HFFc6 (cell line): ENCODE measurements around the gene C1GALT1C1L. TPM values are rescaled to one million over a fixed set of nuclear protein-coding genes. Genes with fewer than 3 reads are reported as not detected.
"Not testable (repeated sequence)": the region's sequence is repeated elsewhere in the genome, so short reads cannot be mapped to it uniquely, and the experiment has no call there.

ENCODE experiments used
- DNase-seq: peaks from one replicate; pipeline ENCODE4 v3.0.0-alpha.2; 2018
- H3K27ac Mint-ChIP-seq: 2 replicates; pipeline ENCODE4 v1.8.0; 2020; ENCODE audit warnings: mild to moderate bottlenecking, mixed read lengths
- H3K27me3 Mint-ChIP-seq: 2 replicates; pipeline ENCODE4 v1.8.0; 2021; ENCODE audit warnings: mild to moderate bottlenecking, moderate library complexity, mixed read lengths; ENCODE audit not compliant: insufficient read depth
- H3K36me3 Mint-ChIP-seq: 2 replicates; pipeline ENCODE4 v1.8.0; 2021; ENCODE audit warnings: low read depth, mixed read lengths
- H3K4me1 Mint-ChIP-seq: 2 replicates; pipeline ENCODE4 v1.8.0; 2020; ENCODE audit warnings: low read depth, mixed read lengths
- H3K4me3 Mint-ChIP-seq: 2 replicates; pipeline ENCODE4 v1.8.0; 2020; ENCODE audit warnings: mild to moderate bottlenecking, moderate library complexity, mixed read lengths
- H3K9me3 Mint-ChIP-seq: 2 replicates; pipeline ENCODE4 v1.8.0; 2020; ENCODE audit warnings: mild to moderate bottlenecking, mixed read lengths
- CTCF ChIP-seq: fragments of 200-600 bp; sonication (generic); IDR thresholded peaks from 2 replicates; pipeline ENCODE4 v1.5.0; 2021; ENCODE audit warnings: antibody characterized with exemption, mild to moderate bottlenecking
- total RNA-seq, 6 experiments: library from RNA; stranded (reverse); fragmentation: NEBNext Ultra II Directional; extraction: Animal tissue kit (Norgen Biotek cat#: 25700); gene quantifications; 2 replicates in 1 of 6; 3 replicates in 5 of 6; pipeline ENCODE4 v1.2.3, GENCODE V29; 2021

The C1GALT1C1L gene
- total RNA-seq, 6 experiments from 2014 or later = not detected

DNA sequence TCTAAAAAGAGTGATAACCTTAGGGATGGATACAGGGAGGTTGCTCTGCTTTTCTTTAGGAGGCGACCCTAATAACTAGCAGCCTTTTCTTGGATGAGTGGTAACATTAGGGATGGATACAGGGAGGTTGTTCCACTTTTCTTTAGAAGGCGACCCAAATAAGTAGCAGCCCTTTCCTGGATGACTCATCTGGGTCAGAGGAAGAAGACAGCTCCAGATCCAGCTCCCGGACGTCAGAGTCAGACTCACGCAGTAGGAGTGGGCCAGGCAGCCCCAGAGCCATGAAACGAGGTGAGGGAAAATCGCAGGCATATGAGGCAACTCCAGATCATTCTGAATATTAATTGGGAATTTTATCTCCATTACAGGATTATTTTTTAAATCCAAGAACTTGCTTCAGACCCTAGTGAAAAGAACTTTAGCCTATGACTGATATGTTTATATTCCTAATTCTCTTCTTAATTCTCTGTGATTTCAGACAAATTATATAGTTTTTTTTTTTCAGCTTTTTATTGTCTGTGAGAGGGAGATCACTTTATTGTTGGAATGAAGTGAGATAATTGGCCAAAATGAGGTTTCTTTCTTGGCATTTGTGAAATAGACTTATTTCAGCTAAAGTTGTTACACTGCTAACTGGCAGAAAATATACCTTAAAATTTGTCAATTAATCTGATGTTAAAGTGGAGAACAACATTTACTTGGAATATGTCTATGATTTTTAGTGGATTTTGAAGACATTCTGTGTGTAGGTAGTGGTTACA, 31.2 kb upstream of the C1GALT1C1L start:
- Mint-ChIP-seq H3K9me3 (no peaks in the 10 kb centered on the region), H3K27ac (peak overlapping the region; percentile 48; the same call in 1 of the 2 replicates), H3K27me3 (peaks cover 4% of the 10 kb centered on the region; the same call in 1 of the 2 replicates), H3K4me1 (peaks cover 18% of the 10 kb centered on the region), H3K4me3 (no peak overlapping the region), H3K36me3 (no peaks in the 10 kb centered on the region)
- no peak for TF ChIP-seq CTCF
- peak; percentile 46 for DNase-seq

GRCh38 chr2:43701111-43701510, 24.9 kb upstream of the C1GALT1C1L start:
- DNase-seq = no peak
- H3K36me3 Mint-ChIP-seq = no peaks in the 10 kb centered on the region
- H3K27ac Mint-ChIP-seq = no peak overlapping the region
- no peak overlapping the region for H3K4me3 Mint-ChIP-seq
- H3K4me1 Mint-ChIP-seq = no peaks in the 10 kb centered on the region
- peaks cover 11% of the 10 kb centered on the region for H3K27me3 Mint-ChIP-seq
- no peak for TF ChIP-seq CTCF
- H3K9me3 Mint-ChIP-seq = no peaks in the 10 kb centered on the region

- Mint-ChIP-seq H3K36me3 (no peaks in the 10 kb centered on the region), H3K4me1 (no peaks in the 10 kb centered on the region), H3K9me3 (no peaks in the 10 kb centered on the region), H3K4me3 (no peak overlapping the region), H3K27ac (no peak overlapping the region), H3K27me3 (peaks cover 11% of the 10 kb centered on the region)
- no peak for DNase-seq
- no peak for TF ChIP-seq CTCF
These were observed 23.5 kb upstream of the C1GALT1C1L start for GRCh38 chr2:43699761-43700160.

GRCh38 chr2:43698140-43698539, 21.9 kb upstream of the C1GALT1C1L start:
- H3K27ac Mint-ChIP-seq, DNase-seq, H3K9me3 Mint-ChIP-seq, H3K36me3 Mint-ChIP-seq, H3K27me3 Mint-ChIP-seq, H3K4me3 Mint-ChIP-seq, H3K4me1 Mint-ChIP-seq: not testable (repeated sequence)

- no peak for DNase-seq
- Mint-ChIP-seq H3K27ac (no peak overlapping the region), H3K27me3 (peaks cover 7% of the 10 kb centered on the region), H3K4me3 (no peak overlapping the region), H3K36me3 (no peaks in the 10 kb centered on the region), H3K4me1 (no peaks in the 10 kb centered on the region), H3K9me3 (no peaks in the 10 kb centered on the region)
- no peak for TF ChIP-seq CTCF
These were observed 16.3 kb upstream of the C1GALT1C1L start for GRCh38 chr2:43692428-43692994.

DNA sequence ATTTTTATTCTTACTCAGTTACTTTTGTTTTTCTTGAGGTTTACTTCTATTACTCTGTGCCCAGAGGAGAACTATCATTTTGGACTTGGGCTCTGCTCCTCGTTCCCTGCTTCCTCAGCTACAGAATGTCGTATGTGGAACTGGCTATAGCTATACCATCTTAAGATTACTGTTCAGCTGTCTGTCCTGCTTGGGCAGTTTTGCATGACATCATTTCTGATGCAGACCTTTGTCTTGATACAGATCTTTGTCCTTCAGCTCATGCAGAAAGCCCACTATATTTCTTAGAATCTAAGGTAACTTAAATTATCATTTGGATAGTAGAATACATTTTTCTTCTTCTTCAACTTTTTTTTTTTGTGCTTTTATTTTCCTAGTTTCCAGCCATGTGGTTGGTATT, 13.8 kb upstream of the C1GALT1C1L start:
- H3K9me3 Mint-ChIP-seq = no peaks in the 10 kb centered on the region
- peaks cover 11% of the 10 kb centered on the region for H3K27me3 Mint-ChIP-seq
- TF ChIP-seq CTCF = no peak
- H3K4me3 Mint-ChIP-seq = no peak overlapping the region
- DNase-seq = no peak
- no peak overlapping the region for H3K27ac Mint-ChIP-seq
- no peaks in the 10 kb centered on the region for H3K4me1 Mint-ChIP-seq
- no peaks in the 10 kb centered on the region for H3K36me3 Mint-ChIP-seq
